Gastrocnemius medialis (tissue), 4 donors: ENCODE results near the gene CLNK. TPM values are rescaled to one million over a fixed set of nuclear protein-coding genes. Genes with fewer than 3 reads are reported as not detected.

ENCODE experiments used
- ATAC-seq, 2 donors: fragments of 150-250 bp; one replicate each; pipeline ENCODE4 v1.9.1; 2016
- DNase-seq, 2 donors: peaks; one replicate each; pipeline ENCODE4 v3.0.0-alpha.2; 2019
- H3K27ac ChIP-seq, 4 donors: fragments of 200-600 bp; sonication (generic); 1 replicate in 1 of 4; 2 replicates in 3 of 4; pipeline ENCODE4 v1.5.1; 2016 to 2018; ENCODE audit warnings: mild to moderate bottlenecking in 2 of 4, moderate library complexity in 1 of 4
- H3K27me3 ChIP-seq, 3 donors: fragments of 200-600 bp; sonication (generic) in 2 of 3; 1 replicate in 1 of 3; 2 replicates in 2 of 3; pipeline versions ENCODE4 v1.5.1 to v1.6.0; 2016 to 2019; ENCODE audit warnings: mild to moderate bottlenecking in 1 of 3, moderate library complexity in 1 of 3
- H3K36me3 ChIP-seq, 2 donors: fragments of 200-600 bp; sonication (generic) in 1 of 2; one replicate each; pipeline ENCODE4 v1.5.1; 2017 to 2018
- H3K4me1 ChIP-seq, 2 donors: fragments of 200-600 bp; sonication (generic) in 1 of 2; one replicate each; pipeline ENCODE4 v1.5.1; 2016 to 2017; ENCODE audit warnings: mild to moderate bottlenecking in 2 of 2
- H3K4me3 ChIP-seq, 4 donors: fragments of 200-600 bp; sonication (generic) in 3 of 4; 1 replicate in 1 of 4; 2 replicates in 3 of 4; pipeline ENCODE4 v1.5.1; 2016 to 2019; ENCODE audit warnings: mild to moderate bottlenecking in 2 of 4
- H3K9me3 ChIP-seq, 3 donors: fragments of 200-600 bp; sonication (generic) in 2 of 3; 1 replicate in 1 of 3; 2 replicates in 2 of 3; pipeline ENCODE4 v1.5.1; 2016 to 2019
- POLR2A ChIP-seq, 2 donors: fragments of 450-650 bp; IDR thresholded peaks; one replicate each; pipeline ENCODE4 v1.6.1; 2017; ENCODE audit warnings: antibody characterized with exemption in 2 of 2, mild to moderate bottlenecking in 2 of 2, moderate library complexity in 2 of 2
- in situ Hi-C, 4 donors: fragments of 200-750 bp; cut with MboI; loops; one replicate each; pipeline versions ENCODE4 v1.15.0 to v1.8.0; 2017; ENCODE audit warnings: low sequenced_read_pairs in 4 of 4
- intact Hi-C: fragments of 100-400 bp; cut with DNase I; formaldehyde crosslinking; loops from one replicate; pipeline ENCODE4 v1.15.1; 2023; ENCODE audit warnings: low total_unique reads
- total RNA-seq, 4 donors: library from RNA; depleted of rRNA; stranded (reverse); fragments of >200 nt; gene quantifications; one replicate each; pipeline versions ENCODE4 v1.1.0 to v1.2.3, GENCODE V29; 2016
- TF ChIP-seq, protein P1 (sequence below), 5 experiments: fragments of 450-650 bp in 3 of 5; fragments of 200-600 bp in 2 of 5; sonication (generic) in 2 of 5; IDR thresholded peaks in 4 of 5; conservative IDR thresholded peaks in 1 of 5; 1 replicate in 4 of 5; 2 replicates in 1 of 5; pipeline ENCODE4 v1.5.1; 2016 to 2019; ENCODE audit warnings: antibody characterized with exemption in 5 of 5, mild to moderate bottlenecking in 3 of 5, moderate library complexity in 3 of 5

Gene CLNK
- total RNA-seq, 4 donors from 2014 or later: not detected

DNA sequence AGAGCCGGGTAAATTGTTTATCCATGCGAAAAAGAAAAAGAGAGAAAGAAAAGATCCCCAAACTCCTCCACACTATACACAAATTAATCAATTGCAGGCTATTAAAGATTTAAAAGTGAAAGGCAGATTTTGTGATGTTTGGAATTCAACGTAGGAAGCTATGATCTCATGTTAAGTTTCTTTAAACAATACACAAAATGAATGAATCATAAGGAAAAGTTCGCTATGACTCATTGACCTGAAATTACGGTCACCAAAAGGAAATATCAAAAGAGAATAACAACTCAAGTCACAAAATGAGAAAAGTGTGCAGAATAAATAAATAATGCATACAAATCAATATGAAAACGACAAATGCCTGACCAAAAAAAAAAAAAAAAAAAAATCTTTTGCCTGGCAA is 28.6 kb downstream of the CLNK start:
- no peaks in the 10 kb centered on the region for H3K4me1 ChIP-seq
- H3K36me3 ChIP-seq: no peaks in the 10 kb centered on the region
- no peak overlapping the region for H3K27ac ChIP-seq
- no peak overlapping the region for H3K4me3 ChIP-seq
- no peaks in the 10 kb centered on the region for H3K27me3 ChIP-seq
- H3K9me3 ChIP-seq: no peaks in the 10 kb centered on the region
- ATAC-seq (no peak), DNase-seq (no peak)
- intact Hi-C loops (no loop called here), in situ Hi-C loops (no loop called here)
- TF ChIP-seq POLR2A (IDR thresholded peaks at IDR 0.05): no peak
- TF ChIP-seq, protein P1, sequence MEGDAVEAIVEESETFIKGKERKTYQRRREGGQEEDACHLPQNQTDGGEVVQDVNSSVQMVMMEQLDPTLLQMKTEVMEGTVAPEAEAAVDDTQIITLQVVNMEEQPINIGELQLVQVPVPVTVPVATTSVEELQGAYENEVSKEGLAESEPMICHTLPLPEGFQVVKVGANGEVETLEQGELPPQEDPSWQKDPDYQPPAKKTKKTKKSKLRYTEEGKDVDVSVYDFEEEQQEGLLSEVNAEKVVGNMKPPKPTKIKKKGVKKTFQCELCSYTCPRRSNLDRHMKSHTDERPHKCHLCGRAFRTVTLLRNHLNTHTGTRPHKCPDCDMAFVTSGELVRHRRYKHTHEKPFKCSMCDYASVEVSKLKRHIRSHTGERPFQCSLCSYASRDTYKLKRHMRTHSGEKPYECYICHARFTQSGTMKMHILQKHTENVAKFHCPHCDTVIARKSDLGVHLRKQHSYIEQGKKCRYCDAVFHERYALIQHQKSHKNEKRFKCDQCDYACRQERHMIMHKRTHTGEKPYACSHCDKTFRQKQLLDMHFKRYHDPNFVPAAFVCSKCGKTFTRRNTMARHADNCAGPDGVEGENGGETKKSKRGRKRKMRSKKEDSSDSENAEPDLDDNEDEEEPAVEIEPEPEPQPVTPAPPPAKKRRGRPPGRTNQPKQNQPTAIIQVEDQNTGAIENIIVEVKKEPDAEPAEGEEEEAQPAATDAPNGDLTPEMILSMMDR (IDR thresholded peaks at IDR 0.05 in 4 of 5, conservative IDR thresholded peaks at IDR 0.05 in 1 of 5): no peak

DNA sequence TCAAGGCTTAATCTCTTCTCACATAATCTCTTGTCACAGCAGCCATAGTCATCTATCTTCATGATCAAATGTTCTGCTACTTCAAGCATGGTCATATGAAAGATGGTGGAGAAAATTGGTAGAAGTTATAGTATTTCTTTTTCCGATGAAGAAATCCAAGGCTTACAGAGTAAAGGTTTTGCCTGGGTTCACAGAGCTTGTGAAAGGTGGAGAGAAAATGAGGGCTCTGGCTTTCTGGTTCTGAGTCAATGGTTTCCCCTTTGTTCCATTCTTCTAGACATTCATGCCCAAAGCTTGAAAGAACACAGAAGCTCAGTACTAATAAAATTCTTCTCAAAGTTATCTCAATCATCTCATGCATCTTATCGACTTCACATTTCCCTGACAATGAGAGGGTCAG is 36.1 kb downstream of the CLNK start:
- intact Hi-C loops: no loop called here
- ATAC-seq: no peak
- no peaks in the 10 kb centered on the region for H3K36me3 ChIP-seq
- no peak overlapping the region for H3K27ac ChIP-seq
- H3K4me1 ChIP-seq: no peaks in the 10 kb centered on the region
- no peak for TF ChIP-seq POLR2A (IDR thresholded peaks at IDR 0.05)
- TF ChIP-seq, protein P1 (IDR thresholded peaks at IDR 0.05 in 4 of 5, conservative IDR thresholded peaks at IDR 0.05 in 1 of 5): no peak
- no peaks in the 10 kb centered on the region for H3K27me3 ChIP-seq
- H3K4me3 ChIP-seq: no peak overlapping the region
- in situ Hi-C loops: no loop called here
- no peak for DNase-seq
- no peaks in the 10 kb centered on the region for H3K9me3 ChIP-seq

DNA sequence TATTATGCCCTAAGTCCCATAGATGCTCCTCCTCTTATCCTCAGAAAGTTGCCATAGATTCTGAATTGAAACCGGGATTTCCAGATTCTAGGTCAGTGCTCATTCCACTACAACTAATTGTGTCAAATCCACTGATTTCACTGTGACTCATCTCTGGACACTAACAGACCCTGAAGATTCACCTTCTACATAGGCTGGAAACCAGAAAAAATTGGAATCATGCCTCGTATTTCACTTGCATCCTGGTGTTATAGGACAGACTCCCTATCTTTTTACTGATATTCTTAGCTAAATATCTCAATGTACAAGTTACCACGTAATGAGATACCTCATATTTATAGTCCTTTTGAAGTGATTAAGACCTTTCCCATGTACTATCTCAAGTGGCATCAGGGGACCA is 36.7 kb downstream of the CLNK start:
- no peaks in the 10 kb centered on the region for H3K9me3 ChIP-seq
- no peak overlapping the region for H3K4me3 ChIP-seq
- TF ChIP-seq POLR2A (IDR thresholded peaks at IDR 0.05): no peak
- TF ChIP-seq, protein P1 (IDR thresholded peaks at IDR 0.05 in 4 of 5, conservative IDR thresholded peaks at IDR 0.05 in 1 of 5): no peak
- DNase-seq (no peak), ATAC-seq (no peak)
- no peaks in the 10 kb centered on the region for H3K4me1 ChIP-seq
- intact Hi-C loops (no loop called here), in situ Hi-C loops (no loop called here)
- H3K36me3 ChIP-seq: no peaks in the 10 kb centered on the region
- no peak overlapping the region for H3K27ac ChIP-seq
- no peaks in the 10 kb centered on the region for H3K27me3 ChIP-seq

DNA sequence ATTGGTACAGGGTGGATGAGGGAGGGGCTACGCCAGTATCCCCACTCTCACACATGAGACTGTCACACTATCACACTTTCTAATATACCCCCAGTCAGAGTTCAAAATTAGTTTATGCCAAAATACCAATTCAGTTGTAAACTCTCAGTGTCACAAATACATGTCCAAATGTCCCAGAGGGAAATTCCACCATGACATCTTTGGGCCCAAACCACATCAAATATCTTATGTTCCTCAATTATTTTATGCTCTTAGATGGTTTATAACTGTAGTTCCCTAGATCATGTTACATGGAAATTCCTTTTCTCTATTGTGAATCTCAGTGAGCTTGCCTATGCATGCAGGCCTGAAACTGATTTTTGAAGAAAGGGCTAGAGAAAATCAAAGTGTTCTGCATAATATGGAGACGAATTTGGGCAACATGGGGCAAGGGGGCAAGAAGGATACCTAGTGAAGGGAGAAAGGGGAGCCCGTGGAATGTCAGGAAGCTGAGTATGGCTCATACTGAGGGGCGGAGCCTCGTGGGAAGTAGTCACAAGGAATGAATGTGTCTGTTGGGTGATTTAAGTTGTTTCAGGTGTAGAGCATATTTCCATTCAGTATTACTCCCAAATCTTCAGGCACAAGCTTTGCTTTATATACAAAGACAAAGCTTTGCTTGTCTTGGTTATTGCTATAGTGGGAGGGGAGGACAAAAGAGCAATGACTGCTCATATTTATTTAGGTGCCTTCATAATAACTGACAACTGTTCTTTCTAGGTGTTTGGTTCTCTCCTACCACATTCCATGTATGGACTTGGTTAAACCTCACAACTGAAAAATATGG is 40.8 kb downstream of the CLNK start:
- no peak for TF ChIP-seq POLR2A (IDR thresholded peaks at IDR 0.05)
- TF ChIP-seq, protein P1 (IDR thresholded peaks at IDR 0.05 in 4 of 5, conservative IDR thresholded peaks at IDR 0.05 in 1 of 5): no peak
- intact Hi-C loops (no loop called here), in situ Hi-C loops (no loop called here)

More for the DNA sequence above, 40.8 kb downstream of the CLNK start:
- H3K4me1 ChIP-seq: no peaks in the 10 kb centered on the region
- no peaks in the 10 kb centered on the region for H3K36me3 ChIP-seq
- ATAC-seq (no peak), DNase-seq (no peak)
- no peaks in the 10 kb centered on the region for H3K27me3 ChIP-seq
- no peak overlapping the region for H3K4me3 ChIP-seq
- no peak overlapping the region for H3K27ac ChIP-seq
- H3K9me3 ChIP-seq: no peaks in the 10 kb centered on the region
